Colonic mucosa (tissue), 4 donors: ENCODE data around the gene UBAP1L. TPM values are rescaled to one million over a fixed set of nuclear protein-coding genes. Genes with fewer than 3 reads are reported as not detected.
"Not testable (repeated sequence)": the region's sequence is repeated elsewhere in the genome, so short reads cannot be mapped to it uniquely, and the experiment has no call there.

ENCODE experiments used
- DNase-seq: peaks from one replicate; pipeline ENCODE4 v3.0.0-alpha.2; 2020
- H3K27ac ChIP-seq: fragments of 200-600 bp; one replicate; pipeline ENCODE4 v1.8.0; 2021
- H3K27me3 ChIP-seq: fragments of 200-600 bp; one replicate; pipeline ENCODE4 v1.8.0; 2021
- H3K36me3 ChIP-seq: fragments of 200-600 bp; one replicate; pipeline ENCODE4 v1.8.0; 2021
- H3K4me1 ChIP-seq: fragments of 200-600 bp; one replicate; pipeline ENCODE4 v1.8.0; 2021; ENCODE audit warnings: mild to moderate bottlenecking
- H3K4me3 ChIP-seq: fragments of 200-600 bp; one replicate; pipeline ENCODE4 v1.8.0; 2021
- H3K9ac ChIP-seq, 2 donors: one replicate each; pipeline ENCODE4 v1.7.0; 2013; ENCODE audit warnings: control low read depth in 2 of 2, low read depth in 2 of 2, low read length in 2 of 2
- H3K9me3 ChIP-seq: fragments of 200-600 bp; one replicate; pipeline ENCODE4 v1.8.0; 2021
- CTCF ChIP-seq: fragments of 200-600 bp; IDR thresholded peaks from one replicate; pipeline ENCODE4 v1.8.0; 2022; ENCODE audit warnings: antibody characterized with exemption, mild to moderate bottlenecking
- intact Hi-C: fragments of 100-400 bp; cut with DNase I; formaldehyde crosslinking; loops from one replicate; pipeline ENCODE4 v1.14.1; 2022
- total RNA-seq, 2 donors: library from RNA; stranded (reverse); fragmentation: NEBNext Ultra II Directional in 1 of 2; extraction: Animal tissue kit (Norgen Biotek cat#: 25700) in 1 of 2; gene quantifications; one replicate each; pipeline ENCODE4 v1.2.1, GENCODE V29; 2021
- donor health status: healthy.
- donor health status: DM: no; HTN: no; CAD: no.
- donor health status: DM: no; HTN: no; CAD: no.

The UBAP1L gene
- total RNA-seq, 2 donors from 2014 or later, result 1.2 to 3.7 TPM

GRCh38 chr15:65094294-65094995, 20.6 kb downstream of the UBAP1L start:
- no peak overlapping the region for H3K9ac ChIP-seq
- no peaks in the 10 kb centered on the region for H3K4me1 ChIP-seq
- H3K27me3 ChIP-seq, result no peaks in the 10 kb centered on the region
- intact Hi-C loops, result no loop called here
- no peaks in the 10 kb centered on the region for H3K9me3 ChIP-seq
- DNase-seq, result no peak
- H3K4me3 ChIP-seq, result no peak overlapping the region
- no peak for TF ChIP-seq CTCF
- H3K36me3 ChIP-seq, result no peaks in the 10 kb centered on the region
- no peak overlapping the region for H3K27ac ChIP-seq

DNA sequence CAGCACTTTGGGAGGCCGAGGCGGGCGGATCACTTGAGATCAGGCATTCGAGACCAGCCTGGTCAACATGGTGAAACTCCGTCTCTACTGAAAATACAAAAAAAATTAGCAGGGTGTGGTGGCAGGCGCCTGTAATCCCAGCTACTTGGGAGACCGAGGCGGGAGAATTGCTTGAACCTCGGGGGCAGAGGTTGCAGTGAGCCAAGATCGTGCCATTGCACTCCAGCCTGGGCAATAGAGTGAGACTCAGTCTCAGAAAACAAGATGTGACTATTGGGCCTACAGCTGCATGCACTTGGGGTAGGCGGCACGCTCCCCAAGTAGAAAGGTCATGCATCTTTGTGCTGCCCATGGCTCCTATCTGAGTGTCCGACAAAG, 21.2 kb downstream of the UBAP1L start:
- H3K9me3 ChIP-seq, DNase-seq, H3K27ac ChIP-seq, H3K27me3 ChIP-seq, H3K4me3 ChIP-seq, H3K36me3 ChIP-seq, H3K4me1 ChIP-seq, H3K9ac ChIP-seq, intact Hi-C loops: not testable (repeated sequence)

DNA sequence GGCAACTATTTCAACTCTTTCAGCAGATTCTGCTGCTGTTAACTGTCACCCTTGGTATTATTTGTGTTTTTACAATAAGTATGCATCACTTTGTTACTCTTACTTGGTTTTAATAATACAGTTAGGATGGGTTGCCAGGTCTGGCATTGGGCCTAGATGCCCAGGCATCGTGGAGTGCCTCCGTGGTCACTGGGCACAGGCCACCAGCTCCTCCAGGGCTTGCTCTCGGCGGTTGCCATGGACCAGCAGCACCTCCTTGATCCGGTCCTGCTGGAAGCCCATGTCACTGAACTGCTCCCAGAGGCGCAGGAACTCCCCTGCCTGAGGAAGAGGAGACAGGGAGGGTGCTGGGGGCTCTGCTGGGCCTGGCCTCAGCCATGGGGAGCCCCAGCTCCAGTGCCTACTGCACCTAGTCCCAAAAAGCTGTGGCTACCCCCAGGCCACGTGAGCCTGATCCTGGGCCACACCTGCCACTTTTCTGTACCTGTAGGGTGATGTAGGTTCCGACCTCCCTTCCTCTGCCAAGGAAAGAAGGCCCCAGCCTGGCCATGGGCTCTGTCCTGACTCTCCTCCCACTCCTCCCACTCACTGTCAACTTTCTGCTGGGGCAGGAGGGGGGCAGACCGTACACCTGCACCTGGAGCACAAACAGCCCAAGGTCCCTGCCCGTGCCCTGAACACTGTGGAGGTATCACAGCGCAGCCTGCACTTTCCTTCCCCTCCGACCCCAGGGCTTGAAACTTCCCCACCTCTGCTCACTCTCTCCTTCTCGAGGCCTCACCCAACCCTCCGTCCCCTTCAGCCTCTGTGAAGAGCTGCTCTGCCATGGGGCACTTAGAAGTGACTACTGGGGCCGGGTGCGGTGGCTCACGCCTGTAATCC, 21.8 kb downstream of the UBAP1L start:
- Histone ChIP-seq H3K4me1 (peaks cover 8% of the 10 kb centered on the region), H3K4me3 (no peak overlapping the region), H3K9me3 (no peaks in the 10 kb centered on the region), H3K27me3 (no peaks in the 10 kb centered on the region), H3K27ac (no peak overlapping the region), H3K9ac (no peak overlapping the region), H3K36me3 (no peaks in the 10 kb centered on the region)
- intact Hi-C loops, result no loop called here
- no peak for DNase-seq
- no peak for TF ChIP-seq CTCF

DNA sequence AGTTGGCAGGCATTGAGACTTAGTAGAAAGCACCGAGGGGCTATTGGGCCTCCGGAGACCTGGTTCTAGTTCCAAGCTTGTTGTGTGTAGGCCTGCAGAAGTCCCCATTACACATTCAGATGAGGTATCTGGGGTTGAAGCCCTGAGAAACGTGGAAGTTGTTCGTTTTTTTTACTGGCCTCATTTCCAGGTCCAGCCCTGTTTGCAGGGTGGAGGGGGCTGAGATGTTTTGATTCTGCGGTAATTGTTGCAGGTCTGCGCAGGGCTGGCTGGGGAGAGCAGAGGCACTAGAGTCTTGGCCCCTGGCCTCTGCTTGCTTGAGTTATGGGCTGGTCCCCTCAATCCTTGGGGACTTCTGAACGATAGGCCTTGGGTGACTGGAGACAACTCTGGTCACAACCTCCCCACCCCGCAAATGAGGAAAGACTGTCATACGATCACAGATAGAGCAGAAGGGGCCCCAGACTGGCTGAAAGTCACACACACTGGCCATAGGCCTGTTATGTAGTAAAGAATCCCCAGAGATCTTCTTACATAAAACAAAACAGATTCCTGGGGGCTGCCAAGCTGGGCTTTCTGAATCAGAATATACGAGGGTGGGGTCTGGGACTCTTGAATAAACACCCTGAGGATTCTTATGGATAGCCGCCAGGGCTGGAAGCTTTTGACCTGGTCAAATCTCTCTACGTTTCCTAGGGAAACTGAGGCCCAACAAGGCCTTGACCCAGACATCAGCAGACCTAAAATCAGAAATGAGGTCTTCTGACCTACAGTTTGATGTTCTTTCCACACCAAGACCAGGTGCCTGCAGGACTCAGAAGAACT, 22.8 kb downstream of the UBAP1L start:
- Histone ChIP-seq H3K27ac (no peak overlapping the region), H3K4me3 (no peak overlapping the region), H3K27me3 (no peaks in the 10 kb centered on the region), H3K36me3 (no peaks in the 10 kb centered on the region), H3K9ac (no peak overlapping the region), H3K4me1 (peaks cover 13% of the 10 kb centered on the region), H3K9me3 (no peaks in the 10 kb centered on the region)
- TF ChIP-seq CTCF, result no peak
- no peak for DNase-seq
- intact Hi-C loops, result no loop called here

DNA sequence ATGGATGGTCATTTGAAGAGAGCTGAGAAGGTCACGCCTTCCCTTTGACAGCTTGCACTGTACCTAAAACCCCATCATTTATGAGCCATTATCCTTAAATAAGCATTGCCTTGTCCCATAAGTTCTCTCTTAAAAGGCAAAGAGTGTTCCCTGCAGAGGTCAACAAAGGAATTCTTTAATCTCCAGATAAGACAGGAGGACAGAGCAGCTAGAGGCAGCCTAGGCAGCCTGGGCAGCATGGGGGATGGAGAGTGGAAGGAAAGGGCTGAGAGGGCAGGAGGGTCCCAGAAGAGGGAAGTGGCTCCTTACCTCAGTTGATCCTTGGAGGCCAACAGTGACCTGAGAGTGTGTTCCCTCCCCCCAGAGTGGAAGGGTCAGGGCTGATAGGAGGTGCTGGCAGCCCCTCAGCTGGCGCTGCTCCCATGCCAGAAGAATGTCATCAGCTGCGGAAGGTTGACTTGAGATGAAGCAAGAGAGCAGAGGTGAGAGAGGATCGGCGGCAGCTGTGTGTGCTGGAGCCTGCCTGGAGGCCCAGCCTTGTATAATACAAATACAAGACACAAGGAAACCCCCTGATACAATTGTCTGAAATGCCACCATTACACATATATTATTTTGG, 25.7 kb downstream of the UBAP1L start:
- no peaks in the 10 kb centered on the region for H3K27me3 ChIP-seq
- H3K4me1 ChIP-seq, result peaks cover 13% of the 10 kb centered on the region
- no peak overlapping the region for H3K4me3 ChIP-seq
- no peak for TF ChIP-seq CTCF
- peak overlapping the region in 1 of 2 donors; percentile 83 for H3K9ac ChIP-seq
- H3K36me3 ChIP-seq, result no peaks in the 10 kb centered on the region
- no peaks in the 10 kb centered on the region for H3K9me3 ChIP-seq
- intact Hi-C loops, result no loop called here
- peak overlapping the region; percentile 89 for H3K27ac ChIP-seq
- no peak for DNase-seq
